ENCODE data around the gene BEST1.

DNA sequence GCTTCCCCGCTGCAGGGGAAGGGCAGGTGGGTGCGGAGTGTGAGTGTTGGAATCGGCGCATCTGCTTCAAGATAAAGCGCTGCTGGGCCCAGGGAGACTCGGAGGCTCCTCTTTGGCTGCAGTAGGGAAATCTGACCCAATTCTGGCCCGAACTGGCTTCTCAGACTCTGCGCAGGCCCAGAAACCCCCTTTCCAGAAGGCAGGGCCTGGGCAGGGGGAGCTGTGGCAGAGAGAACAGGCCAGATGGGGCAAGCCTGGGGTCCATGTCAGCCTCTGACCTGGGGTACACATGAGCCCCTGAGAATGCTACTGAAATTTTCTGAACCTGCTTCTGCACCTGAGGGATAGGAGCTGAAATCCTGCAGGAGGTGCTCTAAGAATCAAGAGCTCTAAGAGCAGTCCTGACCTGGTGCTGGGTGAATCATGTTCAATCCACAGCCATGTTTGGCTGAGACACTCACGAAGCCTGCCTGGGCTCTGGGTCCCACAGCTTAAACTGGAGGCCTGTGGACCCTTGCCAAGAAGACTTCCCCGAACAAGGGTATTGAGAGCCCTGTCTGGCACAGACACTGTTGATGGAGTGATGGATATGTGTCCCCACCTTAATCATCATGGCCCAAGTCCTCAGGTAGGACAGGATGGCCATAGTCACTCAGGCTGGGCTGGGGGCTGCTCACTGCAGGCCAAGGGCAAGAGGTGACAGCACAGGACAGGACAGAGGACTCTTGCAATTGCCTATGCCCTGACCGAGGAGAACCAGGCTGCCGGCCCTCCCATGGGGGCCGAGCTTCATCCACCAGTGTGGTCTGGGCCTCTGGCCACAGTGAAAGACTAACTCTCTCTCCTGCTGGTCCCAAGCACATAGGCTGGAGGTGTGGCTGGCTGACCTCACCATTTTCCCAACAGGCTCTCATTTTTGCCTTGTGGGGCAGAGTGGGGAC is 39.7 kb upstream of the BEST1 start:
- TF ChIP-seq, protein P1, sequence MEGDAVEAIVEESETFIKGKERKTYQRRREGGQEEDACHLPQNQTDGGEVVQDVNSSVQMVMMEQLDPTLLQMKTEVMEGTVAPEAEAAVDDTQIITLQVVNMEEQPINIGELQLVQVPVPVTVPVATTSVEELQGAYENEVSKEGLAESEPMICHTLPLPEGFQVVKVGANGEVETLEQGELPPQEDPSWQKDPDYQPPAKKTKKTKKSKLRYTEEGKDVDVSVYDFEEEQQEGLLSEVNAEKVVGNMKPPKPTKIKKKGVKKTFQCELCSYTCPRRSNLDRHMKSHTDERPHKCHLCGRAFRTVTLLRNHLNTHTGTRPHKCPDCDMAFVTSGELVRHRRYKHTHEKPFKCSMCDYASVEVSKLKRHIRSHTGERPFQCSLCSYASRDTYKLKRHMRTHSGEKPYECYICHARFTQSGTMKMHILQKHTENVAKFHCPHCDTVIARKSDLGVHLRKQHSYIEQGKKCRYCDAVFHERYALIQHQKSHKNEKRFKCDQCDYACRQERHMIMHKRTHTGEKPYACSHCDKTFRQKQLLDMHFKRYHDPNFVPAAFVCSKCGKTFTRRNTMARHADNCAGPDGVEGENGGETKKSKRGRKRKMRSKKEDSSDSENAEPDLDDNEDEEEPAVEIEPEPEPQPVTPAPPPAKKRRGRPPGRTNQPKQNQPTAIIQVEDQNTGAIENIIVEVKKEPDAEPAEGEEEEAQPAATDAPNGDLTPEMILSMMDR (conservative IDR thresholded peaks at IDR 0.05): no peak
- TF ChIP-seq ZFX (IDR thresholded peaks at IDR 0.05): no peak

Data from C4-2B (cell line).